COR-L47 (cell line): ENCODE results near the gene PRPSAP1.
"Not testable (repeated sequence)": the region's sequence is repeated elsewhere in the genome, so short reads cannot be mapped to it uniquely, and the experiment has no call there.

Experiments
- DNase-seq: peaks from one replicate; lab custom pipeline; 2025; lab: John Stamatoyannopoulos, UW

The PRPSAP1 gene

GRCh38 chr17:76276461-76277299 lies 77.0 kb downstream of the PRPSAP1 start:
- no peak for DNase-seq

GRCh38 chr17:76276069-76276431 lies 77.7 kb downstream of the PRPSAP1 start:
- DNase-seq: no peak

GRCh38 chr17:76275382-76276068 lies 78.2 kb downstream of the PRPSAP1 start:
- no peak for DNase-seq

- DNase-seq: no peak
Measured at GRCh38 chr17:76274112-76274956, 79.4 kb downstream of the PRPSAP1 start.

- DNase-seq: no peak
Measured at GRCh38 chr17:76273445-76274111, 80.1 kb downstream of the PRPSAP1 start.

GRCh38 chr17:76272541-76273444 lies 80.9 kb downstream of the PRPSAP1 start:
- DNase-seq: no peak

- DNase-seq: no peak
Measured at GRCh38 chr17:76271669-76272540, 81.8 kb downstream of the PRPSAP1 start.

- DNase-seq: no peak
Measured at GRCh38 chr17:76270770-76271668, 82.7 kb downstream of the PRPSAP1 start.

GRCh38 chr17:76270127-76270592 lies 83.6 kb downstream of the PRPSAP1 start:
- no peak for DNase-seq

- DNase-seq: no peak
Measured at GRCh38 chr17:76268991-76269981, 84.4 kb downstream of the PRPSAP1 start.

GRCh38 chr17:76268015-76268749 lies 85.5 kb downstream of the PRPSAP1 start:
- no peak for DNase-seq

GRCh38 chr17:76267581-76268001 lies 86.1 kb downstream of the PRPSAP1 start:
- DNase-seq: not testable (repeated sequence)

- no peak for DNase-seq
Measured at GRCh38 chr17:76267051-76267576, 86.6 kb downstream of the PRPSAP1 start.

GRCh38 chr17:76266244-76266938 lies 87.3 kb downstream of the PRPSAP1 start:
- no peak for DNase-seq

- peak; percentile 33 for DNase-seq
Measured at GRCh38 chr17:76265624-76266243, 88.0 kb downstream of the PRPSAP1 start.
